Fibroblast of the aortic adventitia (primary cell): ENCODE data around the gene GNB1. TPM values are rescaled to one million over a fixed set of nuclear protein-coding genes. Genes with fewer than 3 reads are reported as not detected.
A peak's percentile ranks its signal among the peaks of the same experiment; 100 is the strongest.

Experiments used
- DNase-seq: peaks from one replicate; pipeline ENCODE4 v3.0.0-alpha.2; 2010; ENCODE audit warnings: low read depth
- H3K4me3 ChIP-seq: 2 replicates; pipeline ENCODE4 v1.5.1; 2011; ENCODE audit warnings: low read depth, mild to moderate bottlenecking, control low read depth, low read length, moderate library complexity
- CTCF ChIP-seq: IDR thresholded peaks from 2 replicates; pipeline ENCODE4 v1.5.1; 2011; ENCODE audit warnings: mild to moderate bottlenecking, low read length, control low read depth, inconsistent platforms; ENCODE audit not compliant: insufficient read depth
- total RNA-seq: library from RNA; depleted of rRNA; stranded (reverse); fragments of >200 nt; gene quantifications from 2 replicates; pipeline ENCODE4 v1.2.3, GENCODE V29; 2012; ENCODE audit warnings: low replicate concordance

GNB1 gene
- 71.6 and 108 TPM in 2 replicates for total RNA-seq

- peak; percentile 80 for DNase-seq
- no peak for TF ChIP-seq CTCF
- peak within 1 kb of the TSS; percentile 83 for H3K4me3 ChIP-seq
These were observed at the start of gene GNB1 for GRCh38 chr1:1890506-1891348. GNB1 (minus strand) TSS chr1:1891087; CDS start chr1:1825453, 65,634 bp downstream.

- no peak for DNase-seq
- TF ChIP-seq CTCF, result no peak
- no peak overlapping the region for H3K4me3 ChIP-seq
These were observed 49.2 kb upstream of the GNB1 start for GRCh38 chr1:1940123-1940425.

- TF ChIP-seq CTCF, result no peak
- DNase-seq, result no peak
- no peak overlapping the region for H3K4me3 ChIP-seq
These were observed 48.6 kb upstream of the GNB1 start for GRCh38 chr1:1939296-1940122.

GRCh38 chr1:1938613-1939295, 47.9 kb upstream of the GNB1 start:
- no peak overlapping the region for H3K4me3 ChIP-seq
- TF ChIP-seq CTCF, result no peak
- no peak for DNase-seq

- no peak overlapping the region for H3K4me3 ChIP-seq
- DNase-seq, result no peak
- no peak for TF ChIP-seq CTCF
These were observed 47.3 kb upstream of the GNB1 start for GRCh38 chr1:1938276-1938573.

GRCh38 chr1:1937549-1938275, 46.8 kb upstream of the GNB1 start:
- DNase-seq, result no peak
- no peak overlapping the region for H3K4me3 ChIP-seq
- no peak for TF ChIP-seq CTCF
